Smooth muscle cell (in vitro differentiated cells): Measurements from ENCODE around the gene SHANK1. TPM values are rescaled to one million over a fixed set of nuclear protein-coding genes. Genes with fewer than 3 reads are reported as not detected.
"Not testable (repeated sequence)": the region's sequence is repeated elsewhere in the genome, so short reads cannot be mapped to it uniquely, and the experiment has no call there.

Source experiments
- DNase-seq: peaks from one replicate; lab custom pipeline; 2025; ENCODE audit not compliant: unreplicated experiment; lab: John Stamatoyannopoulos, UW
- H2AFZ ChIP-seq: fragments of 200-600 bp; sonication (generic); 2 replicates; pipeline ENCODE4 v1.6.0; 2016; ENCODE audit warnings: antibody characterized with exemption, low read depth, mild to moderate bottlenecking
- H3F3A ChIP-seq: fragments of 200-600 bp; sonication (generic); 2 replicates; pipeline ENCODE4 v1.6.0; 2017; ENCODE audit warnings: antibody characterized with exemption, low read depth
- H3K27ac ChIP-seq: fragments of 200-600 bp; sonication (generic); 2 replicates; pipeline ENCODE4 v1.5.1; 2016; ENCODE audit warnings: low read depth, mild to moderate bottlenecking
- H3K27me3 ChIP-seq: fragments of 200-600 bp; sonication (generic); 2 replicates; pipeline ENCODE4 v1.6.1; 2016; ENCODE audit warnings: low read depth, mild to moderate bottlenecking
- H3K36me3 ChIP-seq: fragments of 200-600 bp; sonication (generic); 2 replicates; pipeline ENCODE4 v1.5.1; 2016; ENCODE audit warnings: low read depth
- H3K4me1 ChIP-seq: fragments of 200-600 bp; sonication (generic); 2 replicates; pipeline ENCODE4 v1.5.1; 2016; ENCODE audit warnings: low read depth
- H3K4me2 ChIP-seq: fragments of 200-600 bp; sonication (generic); 2 replicates; pipeline ENCODE4 v1.6.0; 2016; ENCODE audit warnings: mild to moderate bottlenecking
- H3K4me3 ChIP-seq: fragments of 200-600 bp; sonication (generic); 2 replicates; pipeline ENCODE4 v1.5.1; 2016; ENCODE audit warnings: mild to moderate bottlenecking
- H3K79me2 ChIP-seq: fragments of 200-600 bp; sonication (generic); 2 replicates; pipeline ENCODE4 v1.6.0; 2016; ENCODE audit warnings: low read depth, mild to moderate bottlenecking
- H3K9ac ChIP-seq: fragments of 200-600 bp; sonication (generic); 2 replicates; pipeline ENCODE4 v1.6.0; 2016; ENCODE audit warnings: low read depth
- H3K9me3 ChIP-seq: fragments of 200-600 bp; sonication (generic); replicated peaks from 2 replicates; pipeline ENCODE4 v1.5.1; 2016; ENCODE audit warnings: low read depth
- H4K20me1 ChIP-seq: fragments of 200-600 bp; sonication (generic); 2 replicates; pipeline ENCODE4 v1.6.0; 2016; ENCODE audit warnings: low read depth
- WGBS: methylation state at CpG from one replicate; pipeline ENCODE4 v1.1.7; 2016; ENCODE audit warnings: low lambda C conversion rate; 5-methylcytosine and 5-hydroxymethylcytosine counted together
- polyA plus RNA-seq: library from polyadenylated mRNA; unstranded; fragments of >200 nt; fragmentation: Nextera tagmentation; extraction: Ambion mirVana; gene quantifications from 2 replicates; pipeline ENCODE4 v1.2.1, GENCODE V29; 2016
- total RNA-seq: library from RNA; depleted of rRNA; stranded (reverse); fragments of >200 nt; gene quantifications from 2 replicates; pipeline ENCODE4 v1.2.3, GENCODE V29; 2014
- TF ChIP-seq, protein P1 (sequence below): fragments of 200-600 bp; sonication (generic); IDR thresholded peaks from 2 replicates; pipeline ENCODE4 v1.5.1; 2017; ENCODE audit warnings: borderline replicate concordance, mild to moderate bottlenecking, antibody characterized with exemption; ENCODE audit not compliant: insufficient read depth, poor library complexity, severe bottlenecking

Gene SHANK1
- total and polyA plus RNA-seq, 2 experiments from 2014 or later, result 1.0 to 4.1 TPM

DNA sequence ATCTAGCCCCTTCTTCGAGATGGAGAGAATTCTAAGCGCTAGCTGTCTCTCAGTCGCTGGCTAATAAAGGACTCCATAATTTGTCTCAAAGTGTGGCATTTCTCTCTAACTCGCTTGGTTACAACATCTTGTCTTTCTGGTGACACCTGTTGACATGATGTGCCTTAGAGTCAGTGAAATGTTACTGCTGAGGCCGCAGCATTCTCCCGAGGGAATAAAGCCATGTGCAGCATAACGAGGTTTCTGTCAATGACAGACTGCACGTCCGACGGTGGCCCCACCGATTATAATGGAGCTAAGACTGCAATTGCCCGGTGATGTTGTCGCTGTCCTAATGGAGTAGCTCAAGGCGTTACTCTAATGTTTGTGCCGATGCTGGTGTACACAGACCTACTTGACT, 30.4 kb upstream of the SHANK1 start:
- H3K36me3 ChIP-seq, result no peaks in the 10 kb centered on the region
- H3K79me2 ChIP-seq, result no peaks in the 10 kb centered on the region
- no peaks in the 10 kb centered on the region for H3K27me3 ChIP-seq
- 85% methylated on average over 15 of the region's 15 CpGs for WGBS
- H2AFZ ChIP-seq, result no peak overlapping the region
- TF ChIP-seq, protein P1, sequence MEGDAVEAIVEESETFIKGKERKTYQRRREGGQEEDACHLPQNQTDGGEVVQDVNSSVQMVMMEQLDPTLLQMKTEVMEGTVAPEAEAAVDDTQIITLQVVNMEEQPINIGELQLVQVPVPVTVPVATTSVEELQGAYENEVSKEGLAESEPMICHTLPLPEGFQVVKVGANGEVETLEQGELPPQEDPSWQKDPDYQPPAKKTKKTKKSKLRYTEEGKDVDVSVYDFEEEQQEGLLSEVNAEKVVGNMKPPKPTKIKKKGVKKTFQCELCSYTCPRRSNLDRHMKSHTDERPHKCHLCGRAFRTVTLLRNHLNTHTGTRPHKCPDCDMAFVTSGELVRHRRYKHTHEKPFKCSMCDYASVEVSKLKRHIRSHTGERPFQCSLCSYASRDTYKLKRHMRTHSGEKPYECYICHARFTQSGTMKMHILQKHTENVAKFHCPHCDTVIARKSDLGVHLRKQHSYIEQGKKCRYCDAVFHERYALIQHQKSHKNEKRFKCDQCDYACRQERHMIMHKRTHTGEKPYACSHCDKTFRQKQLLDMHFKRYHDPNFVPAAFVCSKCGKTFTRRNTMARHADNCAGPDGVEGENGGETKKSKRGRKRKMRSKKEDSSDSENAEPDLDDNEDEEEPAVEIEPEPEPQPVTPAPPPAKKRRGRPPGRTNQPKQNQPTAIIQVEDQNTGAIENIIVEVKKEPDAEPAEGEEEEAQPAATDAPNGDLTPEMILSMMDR, result no peak
- H4K20me1 ChIP-seq, result no peaks in the 10 kb centered on the region
- H3K27ac ChIP-seq, result no peak overlapping the region
- no peak overlapping the region for H3K4me3 ChIP-seq
- no peaks in the 10 kb centered on the region for H3F3A ChIP-seq
- no peaks in the 10 kb centered on the region for H3K9me3 ChIP-seq
- H3K4me2 ChIP-seq, result no peak overlapping the region
- H3K4me1 ChIP-seq, result no peaks in the 10 kb centered on the region
- no peak overlapping the region for H3K9ac ChIP-seq
- no peak for DNase-seq

DNA sequence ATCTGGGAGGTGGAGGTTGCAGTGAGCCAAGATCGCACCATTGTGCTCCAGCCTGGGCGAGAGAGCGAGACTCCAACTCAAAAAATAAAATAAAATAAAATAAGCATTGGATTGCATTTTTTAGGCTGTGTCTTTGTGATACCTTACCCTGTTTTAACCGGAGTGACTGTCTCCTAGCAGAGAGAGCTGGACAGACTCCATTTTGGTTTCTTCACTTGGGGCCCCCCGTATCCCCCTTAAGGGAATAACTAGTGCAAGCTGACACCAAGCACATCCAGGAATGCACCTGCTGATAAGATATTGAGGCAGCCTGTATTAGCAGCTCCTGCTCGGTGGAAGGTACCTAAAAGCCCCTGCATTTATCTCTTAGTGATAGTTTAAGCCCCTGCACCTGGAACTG, 29.9 kb upstream of the SHANK1 start:
- Histone ChIP-seq H3K27ac (no peak overlapping the region), H3K4me3 (no peak overlapping the region), H3K9me3 (no peaks in the 10 kb centered on the region), H3K9ac (no peak overlapping the region), H3F3A (no peaks in the 10 kb centered on the region), H3K4me2 (no peak overlapping the region), H3K27me3 (no peaks in the 10 kb centered on the region), H3K36me3 (no peaks in the 10 kb centered on the region), H4K20me1 (no peaks in the 10 kb centered on the region), H3K79me2 (no peaks in the 10 kb centered on the region), H2AFZ (no peak overlapping the region), H3K4me1 (no peaks in the 10 kb centered on the region)
- no peak for DNase-seq
- TF ChIP-seq, protein P1, result no peak
- WGBS, result 86% methylated on average over 6 of the region's 6 CpGs

DNA sequence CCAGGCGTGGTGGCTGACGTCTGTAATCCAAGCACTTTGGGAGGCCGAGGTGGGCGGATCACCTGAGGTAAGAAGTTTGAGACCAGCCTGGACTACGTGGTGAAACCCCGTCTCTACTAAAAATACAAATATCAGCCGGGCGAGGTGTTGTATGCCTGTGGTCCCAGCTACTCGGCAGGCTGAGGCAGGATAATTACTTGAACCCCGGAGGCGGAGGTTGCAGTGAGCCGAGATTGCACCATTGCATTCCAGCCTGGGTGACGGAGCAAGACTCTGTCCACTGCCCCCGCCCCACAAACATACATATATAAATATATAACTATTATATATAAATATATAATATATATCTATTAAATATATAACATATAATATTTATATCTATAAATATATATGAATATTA, 27.5 kb upstream of the SHANK1 start:
- H3K27me3 ChIP-seq, H2AFZ ChIP-seq, H3F3A ChIP-seq, H3K27ac ChIP-seq, H3K4me2 ChIP-seq, H3K36me3 ChIP-seq, H3K9ac ChIP-seq, H3K79me2 ChIP-seq, DNase-seq, H3K9me3 ChIP-seq, H3K4me1 ChIP-seq, H3K4me3 ChIP-seq, H4K20me1 ChIP-seq: not testable (repeated sequence)
- 89% methylated on average over 14 of the region's 14 CpGs for WGBS

DNA sequence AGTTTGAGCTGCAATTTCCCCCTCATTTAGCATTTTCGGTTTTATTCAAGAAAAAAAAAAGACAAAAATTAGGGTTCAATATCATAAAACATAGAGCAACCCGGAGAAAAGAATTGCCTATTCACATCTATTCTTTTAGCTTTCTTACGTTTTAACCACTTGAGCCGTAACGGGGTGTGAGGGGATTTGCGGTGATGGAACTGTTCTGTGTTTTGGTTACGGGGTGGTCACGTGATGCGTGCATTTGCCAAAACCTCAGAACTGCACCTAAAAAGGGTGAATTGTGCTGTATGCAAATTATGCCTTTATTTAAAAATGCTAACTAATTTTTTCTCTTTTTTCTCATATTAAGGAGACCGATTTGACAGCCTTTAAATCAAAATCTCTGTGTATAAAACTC, 25.6 kb upstream of the SHANK1 start:
- no peaks in the 10 kb centered on the region for H3K9me3 ChIP-seq
- TF ChIP-seq, protein P1, result no peak
- no peaks in the 10 kb centered on the region for H3K4me1 ChIP-seq
- no peaks in the 10 kb centered on the region for H3K79me2 ChIP-seq
- H3F3A ChIP-seq, result no peaks in the 10 kb centered on the region
- no peak overlapping the region for H3K4me2 ChIP-seq
- no peak overlapping the region for H3K4me3 ChIP-seq
- H3K27ac ChIP-seq, result no peak overlapping the region
- H4K20me1 ChIP-seq, result no peaks in the 10 kb centered on the region
- H3K9ac ChIP-seq, result no peak overlapping the region
- DNase-seq, result no peak
- no peak overlapping the region for H2AFZ ChIP-seq
- WGBS, result 90% methylated on average over 10 of the region's 10 CpGs
- H3K27me3 ChIP-seq, result no peaks in the 10 kb centered on the region
- H3K36me3 ChIP-seq, result no peaks in the 10 kb centered on the region
